Upper lobe of right lung (tissue), 1 donor: ENCODE data around the gene UNC13B. TPM values are rescaled to one million over a fixed set of nuclear protein-coding genes. Genes with fewer than 3 reads are reported as not detected.
"Not testable (repeated sequence)": the region's sequence is repeated elsewhere in the genome, so short reads cannot be mapped to it uniquely, and the experiment has no call there.

Source experiments
- ATAC-seq: fragments of 200-7000 bp; cut with Tn5 transposase; one replicate; pipeline ENCODE4 v1.9.1; 2020; ENCODE audit warnings: mild to moderate bottlenecking, moderate library complexity
- DNase-seq: peaks from one replicate; pipeline ENCODE4 v3.0.0-alpha.2; 2020
- H3K27ac ChIP-seq: fragments of 200-600 bp; one replicate; pipeline ENCODE4 v1.8.0; 2022
- H3K27me3 ChIP-seq: fragments of 200-600 bp; one replicate; pipeline ENCODE4 v1.8.0; 2022; ENCODE audit warnings: mild to moderate bottlenecking
- H3K36me3 ChIP-seq: fragments of 200-600 bp; one replicate; pipeline ENCODE4 v1.8.0; 2022
- H3K4me1 ChIP-seq: fragments of 200-600 bp; one replicate; pipeline ENCODE4 v1.8.0; 2022
- H3K4me3 ChIP-seq: fragments of 200-600 bp; one replicate; pipeline ENCODE4 v1.8.0; 2022; ENCODE audit warnings: mild to moderate bottlenecking
- H3K9me3 ChIP-seq: fragments of 200-600 bp; one replicate; pipeline ENCODE4 v1.8.0; 2022
- CTCF ChIP-seq: fragments of 200-600 bp; IDR thresholded peaks from one replicate; pipeline ENCODE4 v1.8.0; 2022; ENCODE audit warnings: antibody characterized with exemption
- intact Hi-C: fragments of 100-400 bp; cut with DNase I; formaldehyde crosslinking; loops from one replicate; pipeline ENCODE4 v1.11.0; 2022
- total RNA-seq: library from RNA; stranded (reverse); fragmentation: NEBNext Ultra II Directional; extraction: Animal tissue kit (Norgen Biotek cat#: 25700); gene quantifications from one replicate; pipeline ENCODE4 v1.2.1, GENCODE V29; 2021
- donor health status: DM: no; HTN: yes; CAD: no; lungs with severe emphysema.

Gene UNC13B
- total RNA-seq, 1 donor from 2014 or later = 92.1 TPM

- no peak for TF ChIP-seq CTCF
- H3K4me1 ChIP-seq = no peaks in the 10 kb centered on the region
- intact Hi-C loops = no loop called here
- H3K27ac ChIP-seq = no peak overlapping the region
- no peaks in the 10 kb centered on the region for H3K27me3 ChIP-seq
- no peak for DNase-seq
- H3K9me3 ChIP-seq = no peaks in the 10 kb centered on the region
- no peaks in the 10 kb centered on the region for H3K36me3 ChIP-seq
- H3K4me3 ChIP-seq = no peak overlapping the region
- ATAC-seq = no peak
These were observed 24.9 kb upstream of the UNC13B start for GRCh38 chr9:35136866-35137265.

- no peak for ATAC-seq
These were observed 21.7 kb upstream of the UNC13B start for GRCh38 chr9:35140093-35140492.

DNA sequence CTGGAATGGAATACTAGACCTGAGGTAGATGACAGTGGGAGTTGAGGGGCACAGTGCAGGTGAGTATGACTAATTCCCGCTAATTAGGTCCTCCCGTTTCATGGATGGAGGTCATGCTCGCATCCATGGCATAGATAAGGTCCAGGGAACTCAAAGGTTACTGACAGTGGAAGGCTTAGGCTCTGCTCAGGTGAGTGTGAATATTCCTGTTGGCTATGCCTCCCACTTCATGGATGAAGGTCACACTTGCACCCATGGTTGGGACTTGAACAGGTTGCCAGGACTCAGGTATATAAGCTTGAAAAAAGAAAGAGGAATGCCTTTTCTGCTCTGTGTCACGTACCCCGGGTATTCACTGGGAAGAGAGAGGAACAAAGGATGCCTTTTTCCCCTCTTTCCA, 19.8 kb upstream of the UNC13B start:
- no peak for TF ChIP-seq CTCF
- Histone ChIP-seq H3K9me3 (peaks cover 8% of the 10 kb centered on the region), H3K27ac (no peak overlapping the region), H3K27me3 (no peaks in the 10 kb centered on the region), H3K36me3 (no peaks in the 10 kb centered on the region), H3K4me1 (no peaks in the 10 kb centered on the region), H3K4me3 (no peak overlapping the region)
- DNase-seq (no peak), ATAC-seq (no peak)
- intact Hi-C loops = loop anchor here (5.0 kb wide), 1 partner anchor 65 kb away; no protein-coding TSS in a partner anchor

More at GRCh38 chr9:35140093-35140492, 21.7 kb upstream of the UNC13B start:
- no peak for DNase-seq
- intact Hi-C loops = loop anchor here (5.0 kb wide), 1 partner anchor 67 kb away; no protein-coding TSS in a partner anchor
- TF ChIP-seq CTCF = no peak
- Histone ChIP-seq H3K9me3 (peaks cover 4% of the 10 kb centered on the region), H3K4me3 (no peak overlapping the region), H3K4me1 (no peaks in the 10 kb centered on the region), H3K27me3 (no peaks in the 10 kb centered on the region), H3K36me3 (no peaks in the 10 kb centered on the region), H3K27ac (no peak overlapping the region)

DNA sequence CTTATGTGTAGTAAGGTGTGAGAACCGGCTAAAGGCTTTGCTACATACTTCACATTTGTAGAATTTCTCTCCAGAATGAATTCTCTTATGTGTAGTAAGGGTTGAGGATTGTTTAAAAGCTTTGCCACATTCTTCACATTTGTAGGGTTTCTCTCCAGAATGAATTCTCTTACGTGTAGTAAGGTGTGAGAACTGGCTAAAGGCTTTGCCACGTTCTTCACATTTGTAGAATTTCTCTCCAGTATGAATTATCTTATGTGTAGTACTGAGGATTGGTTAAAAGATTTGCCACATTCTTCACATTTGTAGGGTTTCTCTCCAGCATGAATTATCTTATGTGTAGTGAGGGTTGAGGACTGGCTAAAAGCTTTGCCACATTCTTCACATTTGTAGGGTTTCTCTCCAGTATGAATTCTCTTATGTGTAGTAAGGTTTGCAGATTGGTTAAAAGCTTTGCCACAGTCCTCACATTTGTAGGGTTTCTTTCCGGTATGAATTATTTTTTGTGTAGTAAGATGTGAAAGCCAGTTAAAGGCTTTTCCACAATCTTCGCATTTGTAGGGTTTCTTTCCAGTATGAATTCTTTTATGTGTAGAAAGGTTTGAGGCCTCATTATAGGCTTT, 13.8 kb upstream of the UNC13B start:
- H3K4me1 ChIP-seq, H3K4me3 ChIP-seq, H3K36me3 ChIP-seq, H3K27ac ChIP-seq, intact Hi-C loops, H3K27me3 ChIP-seq, ATAC-seq, DNase-seq: not testable (repeated sequence)
- H3K9me3 ChIP-seq = peaks cover 19% of the 10 kb centered on the region

- intact Hi-C loops = no loop called here
- DNase-seq (no peak), ATAC-seq (no peak)
- Histone ChIP-seq H3K9me3 (peaks cover 12% of the 10 kb centered on the region), H3K4me1 (no peaks in the 10 kb centered on the region), H3K27ac (no peak overlapping the region), H3K27me3 (no peaks in the 10 kb centered on the region), H3K36me3 (no peaks in the 10 kb centered on the region), H3K4me3 (no peak overlapping the region)
- TF ChIP-seq CTCF = no peak
These were observed 8.9 kb upstream of the UNC13B start for GRCh38 chr9:35152926-35153325.

GRCh38 chr9:35156781-35157180, 5.0 kb upstream of the UNC13B start:
- H3K27me3 ChIP-seq = no peaks in the 10 kb centered on the region
- ATAC-seq = no peak
- no peaks in the 10 kb centered on the region for H3K9me3 ChIP-seq
- DNase-seq = no peak
- no peak overlapping the region for H3K27ac ChIP-seq
- intact Hi-C loops = no loop called here
- no peak overlapping the region for H3K4me3 ChIP-seq
- no peaks in the 10 kb centered on the region for H3K36me3 ChIP-seq
- TF ChIP-seq CTCF = no peak
- no peaks in the 10 kb centered on the region for H3K4me1 ChIP-seq

- ATAC-seq, DNase-seq, H3K4me3 ChIP-seq, H3K36me3 ChIP-seq, H3K4me1 ChIP-seq, intact Hi-C loops, H3K27me3 ChIP-seq, H3K27ac ChIP-seq, H3K9me3 ChIP-seq: not testable (repeated sequence)
These were observed 4.0 kb upstream of the UNC13B start for GRCh38 chr9:35157836-35158235.
